PFSK-1 (cell line): ENCODE data around the gene RANBP1.

Experiments
- FOXP2 ChIP-seq: optimal IDR thresholded peaks from 2 replicates; pipeline ENCODE3; 2011; ENCODE audit warnings: borderline replicate concordance, control low read depth, inconsistent platforms; ENCODE audit not compliant: insufficient read depth; ENCODE audit errors: extremely low read length, extremely low read depth
- POLR2AphosphoS5 ChIP-seq: IDR thresholded peaks from 2 replicates; pipeline ENCODE4 v1.6.1; 2012; ENCODE audit warnings: low read depth, mild to moderate bottlenecking, control low read depth, low read length, moderate library complexity
- SIN3A ChIP-seq: IDR thresholded peaks from 2 replicates; pipeline ENCODE4 v1.6.1; 2012; ENCODE audit warnings: mild to moderate bottlenecking, low read length, moderate library complexity, borderline replicate concordance; ENCODE audit not compliant: insufficient read depth
- TAF1 ChIP-seq: IDR thresholded peaks from 2 replicates; pipeline ENCODE4 v1.6.1; 2012; ENCODE audit warnings: low read length, control low read depth, borderline replicate concordance; ENCODE audit not compliant: insufficient read depth
- TF ChIP-seq, protein P1 (sequence below), 2 experiments: IDR thresholded peaks; 2 replicates each; pipeline versions ENCODE4 v1.6.1 to v1.8.0; 2011 to 2012; ENCODE audit warnings: low read depth in 2 of 2, low read length in 2 of 2, control low read depth in 1 of 2, inconsistent platforms in 1 of 2, mild to moderate bottlenecking in 1 of 2, moderate library complexity in 1 of 2; ENCODE audit not compliant: insufficient read depth in 1 of 2

Gene RANBP1

DNA sequence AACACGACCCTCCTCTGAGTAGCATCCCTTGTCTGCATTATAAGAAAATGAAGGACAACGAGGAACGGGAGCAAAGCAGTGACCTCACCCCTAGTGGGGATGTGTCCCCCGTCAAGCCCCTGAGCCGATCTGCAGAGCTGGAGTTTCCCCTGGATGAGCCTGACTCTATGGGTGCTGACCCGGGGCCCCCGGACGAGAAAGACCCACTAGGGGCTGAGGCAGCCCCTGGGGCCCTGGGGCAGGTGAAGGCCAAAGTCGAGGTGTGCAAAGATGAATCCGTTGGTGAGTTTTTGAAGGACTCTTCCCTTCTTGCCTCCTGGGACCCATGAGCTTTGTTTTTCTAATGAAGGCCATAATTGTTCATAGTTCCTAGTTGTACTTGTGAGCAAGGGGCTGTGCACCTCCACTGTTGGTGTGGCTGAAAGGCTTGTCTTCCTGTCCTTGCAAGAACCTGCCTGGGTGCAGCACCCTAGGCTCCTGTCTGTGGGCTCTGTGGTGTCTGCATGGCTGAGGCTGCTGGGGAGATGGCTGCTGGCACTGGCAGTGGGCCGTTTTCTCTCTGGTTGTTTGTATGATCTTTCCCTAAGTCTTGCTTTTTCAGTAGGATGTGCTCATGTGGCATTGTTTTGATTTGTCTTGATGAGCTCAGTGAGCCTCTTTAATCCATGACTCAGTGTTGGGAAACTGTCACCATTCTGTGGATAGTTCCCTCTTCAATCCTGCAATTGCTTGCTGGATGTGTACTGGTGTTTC is 25.8 kb upstream of the RANBP1 start:
- no peak for TF ChIP-seq SIN3A
- TF ChIP-seq POLR2AphosphoS5, result no peak
- TF ChIP-seq, protein P1, sequence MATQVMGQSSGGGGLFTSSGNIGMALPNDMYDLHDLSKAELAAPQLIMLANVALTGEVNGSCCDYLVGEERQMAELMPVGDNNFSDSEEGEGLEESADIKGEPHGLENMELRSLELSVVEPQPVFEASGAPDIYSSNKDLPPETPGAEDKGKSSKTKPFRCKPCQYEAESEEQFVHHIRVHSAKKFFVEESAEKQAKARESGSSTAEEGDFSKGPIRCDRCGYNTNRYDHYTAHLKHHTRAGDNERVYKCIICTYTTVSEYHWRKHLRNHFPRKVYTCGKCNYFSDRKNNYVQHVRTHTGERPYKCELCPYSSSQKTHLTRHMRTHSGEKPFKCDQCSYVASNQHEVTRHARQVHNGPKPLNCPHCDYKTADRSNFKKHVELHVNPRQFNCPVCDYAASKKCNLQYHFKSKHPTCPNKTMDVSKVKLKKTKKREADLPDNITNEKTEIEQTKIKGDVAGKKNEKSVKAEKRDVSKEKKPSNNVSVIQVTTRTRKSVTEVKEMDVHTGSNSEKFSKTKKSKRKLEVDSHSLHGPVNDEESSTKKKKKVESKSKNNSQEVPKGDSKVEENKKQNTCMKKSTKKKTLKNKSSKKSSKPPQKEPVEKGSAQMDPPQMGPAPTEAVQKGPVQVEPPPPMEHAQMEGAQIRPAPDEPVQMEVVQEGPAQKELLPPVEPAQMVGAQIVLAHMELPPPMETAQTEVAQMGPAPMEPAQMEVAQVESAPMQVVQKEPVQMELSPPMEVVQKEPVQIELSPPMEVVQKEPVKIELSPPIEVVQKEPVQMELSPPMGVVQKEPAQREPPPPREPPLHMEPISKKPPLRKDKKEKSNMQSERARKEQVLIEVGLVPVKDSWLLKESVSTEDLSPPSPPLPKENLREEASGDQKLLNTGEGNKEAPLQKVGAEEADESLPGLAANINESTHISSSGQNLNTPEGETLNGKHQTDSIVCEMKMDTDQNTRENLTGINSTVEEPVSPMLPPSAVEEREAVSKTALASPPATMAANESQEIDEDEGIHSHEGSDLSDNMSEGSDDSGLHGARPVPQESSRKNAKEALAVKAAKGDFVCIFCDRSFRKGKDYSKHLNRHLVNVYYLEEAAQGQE (IDR thresholded peaks at IDR 0.05; ENCODE audit: insufficient read depth in 1 of 2, low read depth in 2 of 2, low read length in 2 of 2), result no peak
- TF ChIP-seq FOXP2, result no peak
- no peak for TF ChIP-seq TAF1

DNA sequence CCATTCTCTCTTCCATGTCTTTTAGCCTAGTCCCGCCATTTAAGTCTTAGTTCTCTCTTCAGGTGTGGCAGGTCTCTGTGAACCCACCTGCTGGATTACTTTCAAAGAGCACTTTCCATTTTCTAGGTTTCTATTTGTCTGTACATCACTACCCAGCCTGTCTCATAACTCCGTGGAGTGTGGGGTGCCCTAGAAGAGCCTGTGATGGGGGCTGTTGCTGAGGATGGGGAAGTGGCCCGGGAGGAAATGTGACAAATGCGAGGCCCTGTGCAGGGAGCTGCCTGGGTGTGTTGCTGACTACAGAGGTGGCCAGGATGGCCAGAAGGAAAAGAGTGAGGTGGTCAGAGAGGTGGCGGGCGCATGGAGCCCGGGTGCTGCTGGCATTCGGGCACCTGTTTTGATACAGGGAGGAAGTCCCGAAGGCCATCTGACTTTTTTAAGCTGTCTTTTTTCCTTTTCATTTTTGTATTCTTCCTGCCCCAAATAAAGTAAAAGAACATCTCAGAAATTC is 25.1 kb upstream of the RANBP1 start:
- TF ChIP-seq FOXP2, result no peak
- TF ChIP-seq TAF1, result no peak
- no peak for TF ChIP-seq POLR2AphosphoS5
- TF ChIP-seq, protein P1 (IDR thresholded peaks at IDR 0.05; ENCODE audit: insufficient read depth in 1 of 2, low read depth in 2 of 2, low read length in 2 of 2), result no peak
- no peak for TF ChIP-seq SIN3A

DNA sequence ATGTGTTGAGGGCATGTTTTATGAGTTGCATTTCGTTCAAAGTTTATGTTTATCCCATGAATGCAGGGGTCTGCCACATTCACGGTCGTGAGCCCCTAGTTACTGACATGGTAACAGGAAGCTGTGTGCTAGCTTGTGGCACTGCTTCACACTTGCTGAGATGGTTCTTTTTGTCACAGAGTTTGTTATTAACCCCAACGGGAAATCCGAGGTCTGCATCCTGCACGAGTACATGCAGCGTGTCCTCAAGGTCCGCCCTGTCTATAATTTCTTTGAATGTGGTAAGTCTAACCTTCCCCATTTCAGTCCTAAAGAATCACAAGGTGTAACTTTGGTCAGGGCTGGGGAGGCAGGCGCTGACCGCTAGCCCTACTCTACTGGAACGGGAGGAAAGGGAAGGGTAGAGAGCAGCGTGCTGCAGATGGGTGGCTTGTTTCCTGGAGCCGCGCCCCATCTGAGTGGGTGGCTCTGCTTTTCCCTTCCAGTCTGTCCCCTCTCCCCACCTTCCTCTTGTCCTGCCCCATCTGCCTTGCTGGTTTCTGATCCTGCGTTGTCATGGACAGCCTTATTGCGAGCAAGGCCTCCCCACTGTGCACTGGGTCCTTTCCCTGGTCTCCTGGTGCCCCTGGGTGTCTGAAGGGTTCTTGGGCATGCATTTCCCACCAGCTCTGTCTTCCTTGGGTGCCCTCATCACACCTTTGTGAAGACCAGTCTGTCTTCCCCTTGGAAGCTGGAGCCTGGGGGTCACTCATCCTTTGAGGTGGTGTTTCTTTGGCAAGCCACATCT is 24.0 kb upstream of the RANBP1 start:
- TF ChIP-seq, protein P1 (IDR thresholded peaks at IDR 0.05; ENCODE audit: insufficient read depth in 1 of 2, low read depth in 2 of 2, low read length in 2 of 2), result no peak
- TF ChIP-seq FOXP2, result no peak
- TF ChIP-seq TAF1, result no peak
- no peak for TF ChIP-seq SIN3A
- TF ChIP-seq POLR2AphosphoS5, result no peak

GRCh38 chr22:20092477-20092854 is 23.4 kb upstream of the RANBP1 start:
- TF ChIP-seq, protein P1 (IDR thresholded peaks at IDR 0.05; ENCODE audit: insufficient read depth in 1 of 2, low read depth in 2 of 2, low read length in 2 of 2), result no peak
- no peak for TF ChIP-seq FOXP2
- TF ChIP-seq TAF1, result no peak
- TF ChIP-seq POLR2AphosphoS5, result no peak
- TF ChIP-seq SIN3A, result no peak
